GM18505 (cell line): ENCODE results near the gene LUM.

ENCODE experiments used
- ATAC-seq: cut with Tn5 transposase; IDR thresholded peaks from one replicate; pipeline ENCODE4 v1.9.1; 2021; ENCODE audit not compliant: unreplicated experiment
- POLR2A ChIP-seq: IDR thresholded peaks from 4 replicates; pipeline ENCODE4 v1.6.1; 2011; ENCODE audit warnings: borderline replicate concordance; ENCODE audit not compliant: insufficient read depth, insufficient read length; ENCODE audit errors: extremely low read depth

Gene LUM

GRCh38 chr12:91053951-91054715 lies 57.2 kb downstream of the LUM start:
- no peak for TF ChIP-seq POLR2A
- no peak for ATAC-seq
